GM12878 (cell line): ENCODE measurements around the gene OTUD4.

Source experiments
- ATF2 ChIP-seq: IDR thresholded peaks from 2 replicates; pipeline ENCODE4 v1.6.1; 2012; ENCODE audit warnings: low read length, inconsistent platforms
- CHD2 ChIP-seq: IDR thresholded peaks from 2 replicates; pipeline ENCODE4 v1.6.1; 2011; ENCODE audit warnings: low read depth, low read length, improper control_type of control experiment, borderline replicate concordance
- CREB1 ChIP-seq: IDR thresholded peaks from 2 replicates; pipeline ENCODE4 v1.6.1; 2012; ENCODE audit warnings: low read depth, mild to moderate bottlenecking, inconsistent platforms
- EZH2 ChIP-seq: IDR thresholded peaks from 2 replicates; pipeline ENCODE4 v1.6.1; 2012; ENCODE audit warnings: low read depth, mild to moderate bottlenecking, control low read depth, inconsistent platforms, low read length, borderline replicate concordance; ENCODE audit not compliant: control insufficient read depth
- JUNB ChIP-seq: IDR thresholded peaks from 2 replicates; pipeline ENCODE4 v1.6.1; 2016; ENCODE audit warnings: antibody characterized with exemption, mild to moderate bottlenecking
- LARP7 ChIP-seq: fragments of 450-650 bp; IDR thresholded peaks from 2 replicates; pipeline ENCODE4 v1.6.1; 2017; ENCODE audit warnings: mild to moderate bottlenecking
- MTA3 ChIP-seq: IDR thresholded peaks from 2 replicates; pipeline ENCODE4 v1.6.1; 2012; ENCODE audit warnings: low read length, inconsistent platforms, borderline replicate concordance
- MXI1 ChIP-seq: fragments of 150-350 bp; IDR thresholded peaks from 2 replicates; pipeline ENCODE4 v1.6.1; 2011; ENCODE audit warnings: low read depth, mild to moderate bottlenecking, inconsistent platforms, low read length, improper control_type of control experiment
- PAX8 ChIP-seq: fragments of 450-650 bp; IDR thresholded peaks from 2 replicates; pipeline ENCODE4 v1.6.1; 2017; ENCODE audit warnings: mild to moderate bottlenecking, moderate library complexity
- SMARCA5 ChIP-seq: fragments of 450-650 bp; IDR thresholded peaks from 2 replicates; pipeline ENCODE4 v1.6.1; 2017; ENCODE audit warnings: mild to moderate bottlenecking
- SP1 ChIP-seq: IDR thresholded peaks from one replicate; pipeline ENCODE4 v1.6.1; 2011; ENCODE audit warnings: low read depth, low read length
- TF ChIP-seq, protein P1 (sequence below), 3 experiments: IDR thresholded peaks in 2 of 3; conservative IDR thresholded peaks in 1 of 3; 2 replicates each; pipeline ENCODE4 v1.5.1; 2011; ENCODE audit warnings: low read depth in 3 of 3, low read length in 3 of 3, mild to moderate bottlenecking in 3 of 3, control low read depth in 2 of 3, moderate library complexity in 2 of 3, inconsistent platforms in 1 of 3, mixed read lengths in 1 of 3; ENCODE audit not compliant: control insufficient read depth in 2 of 3, insufficient read depth in 1 of 3; ENCODE audit errors: extremely low read depth in 1 of 3

DNA sequence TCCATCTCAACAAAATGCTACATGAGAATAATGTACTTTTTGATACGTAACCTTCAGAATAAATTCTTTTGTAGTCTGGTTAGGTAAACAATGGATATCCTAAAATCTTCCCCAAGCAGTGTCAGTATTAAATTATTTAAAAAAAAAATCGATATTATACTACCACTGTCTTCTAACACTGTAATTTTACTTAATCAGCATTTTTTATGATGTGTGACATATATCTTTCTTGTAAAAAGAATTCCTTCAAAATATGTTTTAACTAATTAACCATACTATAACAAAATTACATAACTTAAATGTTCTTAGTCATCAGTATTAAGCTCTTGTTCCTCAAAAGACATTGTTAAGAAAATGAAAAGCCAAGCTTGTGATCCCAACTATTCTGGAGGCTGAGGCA is 12.5 kb downstream of the OTUD4 start:
- TF ChIP-seq EZH2 = no peak
- TF ChIP-seq JUNB = no peak
- no peak for TF ChIP-seq SP1
- TF ChIP-seq CHD2 = no peak
- no peak for TF ChIP-seq LARP7
- no peak for TF ChIP-seq PAX8
- TF ChIP-seq, protein P1, sequence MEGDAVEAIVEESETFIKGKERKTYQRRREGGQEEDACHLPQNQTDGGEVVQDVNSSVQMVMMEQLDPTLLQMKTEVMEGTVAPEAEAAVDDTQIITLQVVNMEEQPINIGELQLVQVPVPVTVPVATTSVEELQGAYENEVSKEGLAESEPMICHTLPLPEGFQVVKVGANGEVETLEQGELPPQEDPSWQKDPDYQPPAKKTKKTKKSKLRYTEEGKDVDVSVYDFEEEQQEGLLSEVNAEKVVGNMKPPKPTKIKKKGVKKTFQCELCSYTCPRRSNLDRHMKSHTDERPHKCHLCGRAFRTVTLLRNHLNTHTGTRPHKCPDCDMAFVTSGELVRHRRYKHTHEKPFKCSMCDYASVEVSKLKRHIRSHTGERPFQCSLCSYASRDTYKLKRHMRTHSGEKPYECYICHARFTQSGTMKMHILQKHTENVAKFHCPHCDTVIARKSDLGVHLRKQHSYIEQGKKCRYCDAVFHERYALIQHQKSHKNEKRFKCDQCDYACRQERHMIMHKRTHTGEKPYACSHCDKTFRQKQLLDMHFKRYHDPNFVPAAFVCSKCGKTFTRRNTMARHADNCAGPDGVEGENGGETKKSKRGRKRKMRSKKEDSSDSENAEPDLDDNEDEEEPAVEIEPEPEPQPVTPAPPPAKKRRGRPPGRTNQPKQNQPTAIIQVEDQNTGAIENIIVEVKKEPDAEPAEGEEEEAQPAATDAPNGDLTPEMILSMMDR (IDR thresholded peaks at IDR 0.05 in 2 of 3, conservative IDR thresholded peaks at IDR 0.05 in 1 of 3; ENCODE audit: control insufficient read depth in 2 of 3, extremely low read depth in 1 of 3, insufficient read depth in 1 of 3, low read depth in 3 of 3, low read length in 3 of 3) = no peak
- no peak for TF ChIP-seq SMARCA5
- no peak for TF ChIP-seq MXI1
- TF ChIP-seq CREB1 = no peak
- no peak for TF ChIP-seq MTA3
- TF ChIP-seq ATF2 = no peak
